GM20000 (cell line): ENCODE results near the gene NOL8.

Experiments
- DNase-seq: peaks from one replicate; pipeline ENCODE4 v3.0.0; 2012; ENCODE audit warnings: low spot score
- TF ChIP-seq, protein P1 (sequence below): IDR thresholded peaks from 2 replicates; pipeline ENCODE4 v1.5.1; 2012; ENCODE audit warnings: mild to moderate bottlenecking, control low read depth; ENCODE audit errors: extremely low read depth, missing control alignments

Gene NOL8

DNA sequence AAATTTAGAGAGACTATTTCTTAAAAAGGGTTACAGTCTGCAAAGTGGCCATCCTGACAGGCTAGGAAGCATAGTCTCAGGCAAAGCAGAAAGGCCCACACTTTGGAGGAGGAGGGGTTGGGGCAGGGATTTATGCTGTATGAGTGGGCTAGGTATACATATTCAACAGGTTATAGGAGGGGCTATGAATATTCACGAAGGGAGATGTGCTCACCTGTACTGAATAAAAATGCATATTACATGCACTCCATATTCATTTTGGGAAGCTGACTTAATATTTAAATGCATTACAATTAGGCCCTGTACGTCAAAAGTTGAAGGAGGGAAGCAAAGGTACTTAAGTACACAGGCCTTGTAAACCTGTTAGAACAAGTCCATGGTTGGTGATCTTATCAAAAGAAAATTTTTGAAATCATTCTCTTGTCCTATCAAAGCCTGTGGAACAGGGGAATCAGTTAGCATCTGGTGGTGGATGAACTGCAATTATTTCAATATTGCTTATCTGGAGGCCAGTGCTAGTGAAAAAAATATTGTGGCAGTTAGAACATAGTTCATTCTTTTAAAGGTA, 2.2 kb upstream of the NOL8 start:
- DNase-seq = no peak
- TF ChIP-seq, protein P1, sequence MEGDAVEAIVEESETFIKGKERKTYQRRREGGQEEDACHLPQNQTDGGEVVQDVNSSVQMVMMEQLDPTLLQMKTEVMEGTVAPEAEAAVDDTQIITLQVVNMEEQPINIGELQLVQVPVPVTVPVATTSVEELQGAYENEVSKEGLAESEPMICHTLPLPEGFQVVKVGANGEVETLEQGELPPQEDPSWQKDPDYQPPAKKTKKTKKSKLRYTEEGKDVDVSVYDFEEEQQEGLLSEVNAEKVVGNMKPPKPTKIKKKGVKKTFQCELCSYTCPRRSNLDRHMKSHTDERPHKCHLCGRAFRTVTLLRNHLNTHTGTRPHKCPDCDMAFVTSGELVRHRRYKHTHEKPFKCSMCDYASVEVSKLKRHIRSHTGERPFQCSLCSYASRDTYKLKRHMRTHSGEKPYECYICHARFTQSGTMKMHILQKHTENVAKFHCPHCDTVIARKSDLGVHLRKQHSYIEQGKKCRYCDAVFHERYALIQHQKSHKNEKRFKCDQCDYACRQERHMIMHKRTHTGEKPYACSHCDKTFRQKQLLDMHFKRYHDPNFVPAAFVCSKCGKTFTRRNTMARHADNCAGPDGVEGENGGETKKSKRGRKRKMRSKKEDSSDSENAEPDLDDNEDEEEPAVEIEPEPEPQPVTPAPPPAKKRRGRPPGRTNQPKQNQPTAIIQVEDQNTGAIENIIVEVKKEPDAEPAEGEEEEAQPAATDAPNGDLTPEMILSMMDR = no peak

DNA sequence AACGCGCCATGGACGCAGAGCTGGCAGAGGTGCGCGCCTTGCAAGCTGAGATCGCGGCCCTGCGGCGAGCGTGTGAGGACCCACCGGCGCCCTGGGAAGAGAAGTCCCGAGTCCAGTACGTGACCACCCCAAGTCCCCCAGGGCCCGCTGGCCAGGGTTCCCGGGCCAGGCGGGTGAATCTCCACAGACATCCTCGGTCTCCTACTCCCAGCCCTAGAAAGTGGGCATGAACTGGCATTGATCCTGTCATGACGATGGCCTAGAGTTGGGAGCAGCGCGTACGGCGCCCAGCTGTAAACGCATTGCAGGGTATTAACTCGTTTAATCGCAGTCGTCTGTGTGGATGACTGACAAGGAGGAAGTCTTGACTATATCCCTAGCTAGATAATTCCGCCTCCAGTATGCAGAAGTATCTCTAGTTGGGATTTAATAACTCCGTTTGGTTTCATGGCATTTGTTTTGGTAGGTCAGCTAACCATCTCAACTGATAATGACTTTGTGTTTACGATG, 896 bp upstream of the NOL8 start:
- peak; percentile 27 for DNase-seq
- TF ChIP-seq, protein P1 = no peak

DNA sequence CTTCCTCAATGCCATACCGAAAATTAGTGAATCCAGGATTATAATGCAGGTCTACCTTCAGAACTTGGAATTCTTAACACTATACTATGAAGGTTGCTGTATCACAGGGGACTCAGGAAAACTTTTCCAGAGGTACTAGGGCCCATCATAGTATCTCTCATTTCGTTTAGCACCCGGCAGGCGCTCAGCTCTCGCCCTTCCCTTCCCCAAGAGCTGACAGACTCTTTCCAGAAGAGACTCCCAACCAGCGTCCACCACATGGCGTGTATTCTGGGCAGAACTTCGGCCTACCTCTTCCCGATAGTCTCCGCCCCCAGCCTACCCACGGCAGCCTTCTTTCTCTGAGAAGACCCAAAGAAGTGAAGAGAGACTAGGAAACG, 271 bp downstream of the NOL8 start:
- TF ChIP-seq, protein P1 = no peak

DNA sequence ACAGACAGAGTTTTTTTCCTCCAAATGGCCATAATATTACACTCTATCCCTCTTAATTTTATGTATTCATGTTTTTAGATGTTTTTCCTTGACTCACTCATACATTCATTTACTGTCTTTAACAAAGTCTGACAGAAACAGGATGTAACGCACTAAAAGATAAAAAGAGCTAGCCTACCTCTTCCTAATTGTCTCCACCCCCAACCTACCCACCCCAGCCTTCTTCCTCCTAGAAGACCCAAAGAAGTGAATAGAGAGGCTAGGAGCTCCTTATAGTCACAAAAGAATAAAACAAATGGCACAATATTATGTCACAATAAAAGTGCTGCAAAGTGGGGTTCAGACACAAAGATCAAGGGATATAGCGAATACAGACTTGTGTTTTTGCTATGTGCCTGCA, 719 bp downstream of the NOL8 start:
- DNase-seq = no peak
- TF ChIP-seq, protein P1 = no peak

More for the DNA sequence above, 271 bp downstream of the NOL8 start:
- no peak for DNase-seq

DNA sequence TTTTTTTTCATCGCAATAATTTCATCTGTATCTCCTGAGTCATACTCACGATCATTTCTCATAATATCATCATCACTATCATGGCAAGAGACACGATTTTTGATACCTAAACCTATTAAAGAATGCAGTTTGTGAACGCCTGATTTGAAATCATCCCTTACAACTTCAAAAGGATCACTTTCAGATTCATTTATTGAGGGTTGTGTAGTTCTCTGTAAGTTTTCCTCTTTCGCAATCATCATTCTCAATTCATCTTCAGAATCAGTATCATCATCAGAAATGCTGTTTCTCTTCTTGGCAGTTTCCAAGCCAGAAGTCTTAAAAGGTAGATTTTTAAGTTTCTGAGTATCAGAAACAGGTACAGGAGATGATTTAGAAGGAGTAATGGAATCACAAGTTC, 9.7 kb downstream of the NOL8 start:
- TF ChIP-seq, protein P1 = no peak
- no peak for DNase-seq

DNA sequence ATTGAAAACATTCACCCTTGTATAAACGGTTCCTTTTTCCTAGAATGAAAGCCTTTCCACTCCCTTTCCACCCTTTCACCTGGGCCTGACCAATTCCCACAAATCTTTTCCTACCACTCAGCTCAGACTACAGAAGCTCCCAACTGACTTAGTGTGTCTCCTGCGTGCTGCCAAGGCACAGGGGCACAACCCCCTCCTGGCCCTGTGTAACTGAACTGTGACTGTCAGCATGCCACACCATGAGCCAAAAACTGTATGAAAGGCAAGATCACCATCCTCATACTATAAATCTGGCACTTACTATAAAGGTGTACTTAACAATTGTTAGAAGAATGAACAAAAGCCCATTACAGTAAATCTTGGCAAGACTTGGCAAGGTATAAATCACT, 11.5 kb downstream of the NOL8 start:
- DNase-seq = no peak
- TF ChIP-seq, protein P1 = no peak

DNA sequence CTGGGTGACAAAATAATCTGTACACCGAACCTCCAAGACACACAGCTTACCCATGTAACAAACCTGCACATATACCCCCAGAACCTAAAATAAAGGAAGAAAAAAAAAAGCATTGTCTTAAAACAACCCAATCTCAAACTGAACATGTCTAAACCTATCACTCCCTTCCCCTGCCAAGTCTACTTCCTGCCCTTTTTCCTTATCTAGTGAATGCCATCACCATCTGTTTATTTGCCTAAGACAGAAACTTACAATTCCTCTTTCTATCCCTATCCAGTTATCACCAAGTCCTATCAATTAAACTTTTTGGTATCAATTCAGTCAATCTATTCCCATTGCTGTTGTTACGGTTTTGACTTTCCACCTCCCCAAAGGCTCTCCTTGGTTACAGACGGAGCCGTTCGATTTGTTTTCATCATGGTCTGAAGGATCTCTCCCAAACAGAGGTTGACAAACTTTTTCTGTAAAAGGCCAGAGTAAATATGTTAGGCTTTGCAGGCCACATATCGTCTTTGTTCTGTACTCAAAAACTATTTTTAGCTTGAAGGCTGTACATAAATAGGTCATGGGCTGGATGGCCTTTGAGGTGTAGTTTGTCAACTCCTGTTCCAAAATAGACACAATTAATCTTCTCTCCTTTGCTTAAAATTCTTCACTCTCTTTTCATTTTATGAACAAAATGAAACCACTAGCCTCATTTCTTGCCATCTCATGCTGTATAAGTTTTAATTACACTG, 12.1 kb downstream of the NOL8 start:
- DNase-seq = no peak
- TF ChIP-seq, protein P1 = no peak
